Lower lobe of right lung (tissue), 2 donors: ENCODE data around the gene HERPUD1. TPM values are rescaled to one million over a fixed set of nuclear protein-coding genes. Genes with fewer than 3 reads are reported as not detected.
A peak's percentile ranks its signal among the peaks of the same experiment; 100 is the strongest.
"Not testable (repeated sequence)": the region's sequence is repeated elsewhere in the genome, so short reads cannot be mapped to it uniquely, and the experiment has no call there.

Experiments
- ATAC-seq, 2 donors: fragments of 200-7000 bp; cut with Tn5 transposase; one replicate each; pipeline ENCODE4 v1.9.1; 2020 to 2022; ENCODE audit warnings: mild to moderate bottlenecking in 2 of 2, moderate library complexity in 2 of 2
- DNase-seq: peaks from one replicate; pipeline ENCODE4 v3.0.0-alpha.2; 2020
- H3K27ac ChIP-seq: fragments of 200-600 bp; one replicate; pipeline ENCODE4 v1.8.0; 2022
- H3K27me3 ChIP-seq: fragments of 200-600 bp; one replicate; pipeline ENCODE4 v1.8.0; 2022; ENCODE audit warnings: low read depth
- H3K36me3 ChIP-seq: fragments of 200-600 bp; one replicate; pipeline ENCODE4 v1.8.0; 2022; ENCODE audit warnings: mild to moderate bottlenecking
- H3K4me1 ChIP-seq: fragments of 200-600 bp; one replicate; pipeline ENCODE4 v1.8.0; 2022
- H3K4me3 ChIP-seq: fragments of 200-600 bp; one replicate; pipeline ENCODE4 v1.8.0; 2022; ENCODE audit warnings: mild to moderate bottlenecking
- H3K9me3 ChIP-seq: fragments of 200-600 bp; one replicate; pipeline ENCODE4 v1.8.0; 2022
- intact Hi-C: fragments of 100-400 bp; cut with DNase I; formaldehyde crosslinking; loops from one replicate; pipeline ENCODE4 v1.11.0; 2022
- long read RNA-seq: library from polyadenylated mRNA; unstranded; transcript quantifications from one replicate; pipeline ENCODE4 v2.0.0, GENCODE V29; 2021
- total RNA-seq: library from RNA; stranded (reverse); fragmentation: NEBNext Ultra II Directional; extraction: Animal tissue kit (Norgen Biotek cat#: 25700); gene quantifications from one replicate; pipeline ENCODE4 v1.2.1, GENCODE V29; 2021
- TF ChIP-seq, protein P1 (sequence below): fragments of 200-600 bp; IDR thresholded peaks from one replicate; pipeline ENCODE4 v1.8.0; 2022; ENCODE audit warnings: antibody characterized with exemption, mild to moderate bottlenecking
- donor health status: DM: no; HTN: yes; CAD: no; lungs with severe emphysema.

Gene HERPUD1, protein sequence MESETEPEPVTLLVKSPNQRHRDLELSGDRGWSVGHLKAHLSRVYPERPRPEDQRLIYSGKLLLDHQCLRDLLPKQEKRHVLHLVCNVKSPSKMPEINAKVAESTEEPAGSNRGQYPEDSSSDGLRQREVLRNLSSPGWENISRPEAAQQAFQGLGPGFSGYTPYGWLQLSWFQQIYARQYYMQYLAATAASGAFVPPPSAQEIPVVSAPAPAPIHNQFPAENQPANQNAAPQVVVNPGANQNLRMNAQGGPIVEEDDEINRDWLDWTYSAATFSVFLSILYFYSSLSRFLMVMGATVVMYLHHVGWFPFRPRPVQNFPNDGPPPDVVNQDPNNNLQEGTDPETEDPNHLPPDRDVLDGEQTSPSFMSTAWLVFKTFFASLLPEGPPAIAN
- 174 TPM for total RNA-seq
- long read RNA-seq, transcript HERPUD1-201 (8 exons, 1,862 nt) = minor isoform, 24 of 403 reads
- long read RNA-seq, transcript HERPUD1-204 (8 exons, 2,946 nt) = major isoform, 347 of 403 reads
- long read RNA-seq, partial matches to known transcripts = 9 of 403 reads
- long read RNA-seq, other reads (novel, unspliced or antisense) = 18 of 403 reads

DNA sequence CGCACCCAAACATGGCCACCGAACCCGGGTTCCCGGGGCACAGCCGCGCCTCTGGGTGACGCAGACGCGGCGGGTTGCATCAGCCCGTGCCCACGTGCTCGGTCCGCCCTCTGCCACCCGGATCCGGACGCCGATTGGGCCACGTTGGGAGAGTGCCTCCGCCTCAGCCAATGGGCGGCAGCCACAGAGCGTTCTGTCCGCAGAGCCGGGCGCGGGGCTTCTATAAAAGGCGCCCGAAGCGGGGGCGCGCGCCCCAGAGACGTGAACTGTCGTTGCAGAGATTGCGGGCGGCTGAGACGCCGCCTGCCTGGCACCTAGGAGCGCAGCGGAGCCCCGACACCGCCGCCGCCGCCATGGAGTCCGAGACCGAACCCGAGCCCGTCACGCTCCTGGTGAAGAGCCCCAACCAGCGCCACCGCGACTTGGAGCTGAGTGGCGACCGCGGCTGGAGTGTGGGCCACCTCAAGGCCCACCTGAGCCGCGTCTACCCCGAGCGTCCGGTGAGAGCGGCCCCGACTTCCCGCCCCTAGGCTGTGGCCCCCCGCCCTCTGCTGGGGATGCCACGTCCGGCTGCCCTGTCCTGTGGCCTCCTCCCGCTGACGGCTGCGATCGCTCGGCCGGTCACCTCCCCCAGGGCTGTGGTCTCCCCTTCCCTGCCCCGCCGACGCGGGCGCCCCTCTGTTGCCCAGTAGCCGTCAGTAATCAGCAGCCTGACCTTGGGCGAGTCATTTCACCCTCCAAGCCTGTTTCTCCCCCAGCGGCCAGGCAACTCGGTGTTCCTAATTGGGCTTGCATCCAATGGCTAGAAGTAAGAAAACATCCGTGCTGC, at the start of gene HERPUD1:
Gene HERPUD1 (plus strand): TSS at position 251 of the 829 bp plus-strand sequence. CDS start 103 bp downstream, at position 354.
- peak within 1 kb of the TSS; percentile 100 for H3K27ac ChIP-seq
- H3K27me3 ChIP-seq = no peaks in the 10 kb centered on the region
- peak; percentile 99 for DNase-seq
- H3K9me3 ChIP-seq = no peaks in the 10 kb centered on the region
- TF ChIP-seq, protein P1, sequence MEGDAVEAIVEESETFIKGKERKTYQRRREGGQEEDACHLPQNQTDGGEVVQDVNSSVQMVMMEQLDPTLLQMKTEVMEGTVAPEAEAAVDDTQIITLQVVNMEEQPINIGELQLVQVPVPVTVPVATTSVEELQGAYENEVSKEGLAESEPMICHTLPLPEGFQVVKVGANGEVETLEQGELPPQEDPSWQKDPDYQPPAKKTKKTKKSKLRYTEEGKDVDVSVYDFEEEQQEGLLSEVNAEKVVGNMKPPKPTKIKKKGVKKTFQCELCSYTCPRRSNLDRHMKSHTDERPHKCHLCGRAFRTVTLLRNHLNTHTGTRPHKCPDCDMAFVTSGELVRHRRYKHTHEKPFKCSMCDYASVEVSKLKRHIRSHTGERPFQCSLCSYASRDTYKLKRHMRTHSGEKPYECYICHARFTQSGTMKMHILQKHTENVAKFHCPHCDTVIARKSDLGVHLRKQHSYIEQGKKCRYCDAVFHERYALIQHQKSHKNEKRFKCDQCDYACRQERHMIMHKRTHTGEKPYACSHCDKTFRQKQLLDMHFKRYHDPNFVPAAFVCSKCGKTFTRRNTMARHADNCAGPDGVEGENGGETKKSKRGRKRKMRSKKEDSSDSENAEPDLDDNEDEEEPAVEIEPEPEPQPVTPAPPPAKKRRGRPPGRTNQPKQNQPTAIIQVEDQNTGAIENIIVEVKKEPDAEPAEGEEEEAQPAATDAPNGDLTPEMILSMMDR = no peak
- H3K36me3 ChIP-seq = peaks cover 37% of the 10 kb centered on the region
- intact Hi-C loops = no loop called here
- ATAC-seq = peak; percentile 97
- H3K4me1 ChIP-seq = peaks cover 52% of the 10 kb centered on the region
- peak within 1 kb of the TSS; percentile 99 for H3K4me3 ChIP-seq

DNA sequence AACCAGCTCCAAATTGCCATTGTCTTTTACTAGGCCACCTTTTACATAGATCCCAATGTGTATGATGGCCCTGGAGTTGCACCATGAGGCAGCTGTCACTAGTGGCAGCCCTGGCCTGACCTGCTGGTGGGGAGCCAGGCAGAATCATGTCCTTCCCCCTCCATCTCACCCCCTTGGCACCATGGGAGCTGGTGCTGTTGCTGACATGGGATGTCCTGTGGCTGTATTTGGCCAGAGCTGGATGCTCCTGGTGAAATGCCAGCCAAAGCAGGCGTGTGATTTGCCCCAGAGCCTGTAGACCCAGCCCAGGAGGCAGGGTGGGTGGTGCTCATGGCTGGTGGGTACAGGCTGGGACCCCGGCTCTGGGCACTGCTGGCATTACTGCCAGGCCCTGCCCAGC, 48.4 kb upstream of the HERPUD1 start:
- Histone ChIP-seq H3K27me3 (no peaks in the 10 kb centered on the region), H3K9me3 (no peaks in the 10 kb centered on the region), H3K4me1 (no peaks in the 10 kb centered on the region), H3K27ac (no peak overlapping the region), H3K36me3 (no peaks in the 10 kb centered on the region), H3K4me3 (no peak overlapping the region)
- intact Hi-C loops = no loop called here
- DNase-seq = no peak
- TF ChIP-seq, protein P1 = no peak
- ATAC-seq = no peak

DNA sequence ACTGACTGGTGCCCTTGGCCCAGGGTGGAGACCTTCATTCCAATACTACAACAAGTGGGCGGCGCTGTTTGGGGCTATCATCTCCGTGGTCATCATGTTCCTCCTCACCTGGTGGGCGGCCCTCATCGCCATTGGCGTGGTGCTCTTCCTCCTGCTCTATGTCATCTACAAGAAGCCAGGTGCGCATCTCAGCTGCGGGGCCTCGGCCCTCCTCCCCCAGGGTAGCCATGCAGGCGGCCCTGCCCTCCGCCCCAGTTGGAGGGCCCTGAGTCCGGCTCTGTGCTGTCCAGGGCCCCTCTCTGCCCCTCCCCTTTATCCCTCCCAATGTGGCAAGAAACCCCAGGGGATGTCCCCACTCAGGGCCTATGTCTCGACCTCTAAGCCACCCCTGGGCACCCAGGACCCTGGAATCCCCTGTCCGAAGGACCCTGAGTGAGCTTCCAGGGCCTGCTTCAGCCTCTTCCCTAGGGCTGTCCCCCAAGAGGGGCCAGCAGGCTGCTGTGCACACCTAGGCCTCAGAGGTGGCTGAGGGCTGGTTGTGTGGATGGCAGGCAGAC, 47.8 kb upstream of the HERPUD1 start:
- Histone ChIP-seq H3K4me3 (no peak overlapping the region), H3K4me1 (no peaks in the 10 kb centered on the region), H3K27ac (no peak overlapping the region), H3K36me3 (no peaks in the 10 kb centered on the region), H3K9me3 (no peaks in the 10 kb centered on the region), H3K27me3 (no peaks in the 10 kb centered on the region)
- intact Hi-C loops = no loop called here
- ATAC-seq (peak in 1 of 2 donors; percentile 20), DNase-seq (no peak)
- TF ChIP-seq, protein P1 = no peak

DNA sequence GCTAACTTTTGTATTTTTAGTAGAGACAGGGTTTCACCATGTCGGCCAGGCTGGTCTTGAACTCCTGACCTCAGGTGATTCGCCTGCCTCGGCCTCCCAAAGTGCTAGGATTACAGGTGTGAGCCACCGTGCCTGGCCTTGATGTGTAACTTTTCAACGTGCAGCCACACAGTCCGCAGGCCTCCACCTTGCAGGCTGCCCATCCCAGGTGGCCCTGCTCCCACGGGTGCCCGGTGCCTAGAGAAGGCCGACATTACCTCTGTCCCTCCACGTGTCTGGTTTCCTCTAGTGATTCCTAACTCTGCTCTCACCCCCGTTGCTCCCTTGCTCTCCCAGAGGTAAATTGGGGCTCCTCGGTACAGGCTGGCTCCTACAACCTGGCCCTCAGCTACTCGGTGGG, 47.0 kb upstream of the HERPUD1 start:
- H3K36me3 ChIP-seq, DNase-seq, intact Hi-C loops, H3K9me3 ChIP-seq, H3K4me1 ChIP-seq, H3K4me3 ChIP-seq, H3K27ac ChIP-seq, H3K27me3 ChIP-seq, ATAC-seq: not testable (repeated sequence)

DNA sequence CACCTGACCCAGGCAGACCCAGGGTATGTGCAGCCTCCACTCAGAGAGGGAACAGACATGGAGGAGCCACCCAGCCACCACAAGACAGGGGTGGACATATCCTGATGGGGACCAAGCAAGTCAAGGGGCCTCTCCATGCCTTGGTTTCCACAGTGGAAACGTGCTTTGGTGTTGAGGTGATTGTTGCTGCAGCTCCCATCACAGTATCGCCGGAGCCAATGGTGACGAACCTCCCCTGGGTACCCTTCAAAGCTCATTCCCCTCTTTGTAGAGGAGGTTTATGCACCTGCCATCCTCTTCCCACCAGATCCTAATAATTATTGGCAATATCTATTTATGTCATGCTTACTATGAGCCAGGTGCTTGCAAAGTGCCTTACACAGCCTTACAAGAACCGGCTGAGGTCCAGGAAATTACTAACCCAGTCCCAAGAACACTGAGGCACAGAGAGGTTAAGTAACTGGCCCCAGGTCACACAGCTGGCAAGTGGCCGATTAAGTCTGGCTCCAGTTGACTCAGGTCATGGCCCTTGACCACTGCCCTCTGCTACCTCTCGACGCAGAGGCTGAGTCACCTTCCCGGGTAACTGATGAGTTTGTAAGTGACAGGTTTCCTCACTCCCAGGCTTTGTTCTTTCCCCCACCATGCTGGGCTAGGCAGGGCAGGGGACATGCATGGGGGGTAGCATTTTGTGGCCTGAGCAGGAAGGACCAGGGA, 46.3 kb upstream of the HERPUD1 start:
- ATAC-seq = no peak

More for the DNA sequence above, 46.3 kb upstream of the HERPUD1 start:
- no peaks in the 10 kb centered on the region for H3K4me1 ChIP-seq
- TF ChIP-seq, protein P1 = no peak
- H3K36me3 ChIP-seq = no peaks in the 10 kb centered on the region
- H3K9me3 ChIP-seq = no peaks in the 10 kb centered on the region
- H3K27ac ChIP-seq = no peak overlapping the region
- no peak for DNase-seq
- intact Hi-C loops = no loop called here
- no peak overlapping the region for H3K4me3 ChIP-seq
- H3K27me3 ChIP-seq = no peaks in the 10 kb centered on the region
